Keratinocyte (primary cell): ENCODE measurements around the gene TPM4.

Experiments used
- EZH2 ChIP-seq: IDR thresholded peaks from one replicate; pipeline ENCODE4 v1.6.1; 2012; ENCODE audit warnings: inconsistent platforms, mild to moderate bottlenecking, low read length, moderate library complexity
- TF ChIP-seq, protein P1 (sequence below), 3 experiments: IDR thresholded peaks in 1 of 3; conservative IDR thresholded peaks in 1 of 3; optimal IDR thresholded peaks in 1 of 3; 2 replicates in 2 of 3; 3 replicates in 1 of 3; pipeline versions ENCODE3 to v1.5.1; 2011; ENCODE audit warnings: low read length in 3 of 3, mild to moderate bottlenecking in 3 of 3, moderate library complexity in 2 of 3, control low read depth in 1 of 3, inconsistent platforms in 1 of 3; ENCODE audit not compliant: insufficient read depth in 2 of 3; ENCODE audit errors: extremely low read depth in 1 of 3

DNA sequence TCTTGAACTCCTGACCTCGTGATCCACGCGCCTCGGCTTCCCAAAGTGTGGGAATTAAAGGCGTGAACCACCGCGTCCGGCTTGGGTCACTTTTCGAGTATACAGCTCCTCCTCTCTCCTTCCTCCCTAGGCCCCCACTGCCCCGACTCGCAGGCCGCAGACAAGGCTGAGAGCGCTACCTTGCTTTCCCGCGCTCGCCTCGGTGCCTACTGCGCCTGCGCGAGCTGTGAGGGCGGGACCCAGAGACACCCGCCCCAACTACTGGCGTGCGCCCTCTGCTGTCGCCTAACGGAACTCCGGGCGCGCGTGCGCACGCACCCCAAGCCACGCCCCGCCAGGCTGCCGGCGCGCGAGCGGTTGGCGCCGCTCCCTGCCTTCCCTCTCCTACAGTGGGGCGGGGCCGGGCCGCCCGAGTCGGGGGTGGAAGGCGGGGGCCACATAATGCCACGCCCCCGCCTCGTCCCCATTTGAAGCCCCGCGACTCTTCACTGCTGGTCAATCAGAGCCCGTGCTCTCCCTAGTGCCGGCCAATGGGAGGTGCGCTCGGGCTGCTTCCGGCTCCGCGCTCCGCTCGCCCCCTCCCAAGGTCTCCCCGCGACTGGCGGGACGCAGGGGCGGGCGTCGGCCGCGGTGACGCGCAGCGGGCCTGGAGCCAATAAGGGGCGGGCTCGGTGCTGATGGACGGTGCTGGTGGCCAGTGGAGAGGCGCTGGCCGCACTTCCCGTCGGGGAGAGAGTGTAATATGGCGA, 35.0 kb downstream of the TPM4 start, which contains the start of gene RAB8A:
- TF ChIP-seq, protein P1, sequence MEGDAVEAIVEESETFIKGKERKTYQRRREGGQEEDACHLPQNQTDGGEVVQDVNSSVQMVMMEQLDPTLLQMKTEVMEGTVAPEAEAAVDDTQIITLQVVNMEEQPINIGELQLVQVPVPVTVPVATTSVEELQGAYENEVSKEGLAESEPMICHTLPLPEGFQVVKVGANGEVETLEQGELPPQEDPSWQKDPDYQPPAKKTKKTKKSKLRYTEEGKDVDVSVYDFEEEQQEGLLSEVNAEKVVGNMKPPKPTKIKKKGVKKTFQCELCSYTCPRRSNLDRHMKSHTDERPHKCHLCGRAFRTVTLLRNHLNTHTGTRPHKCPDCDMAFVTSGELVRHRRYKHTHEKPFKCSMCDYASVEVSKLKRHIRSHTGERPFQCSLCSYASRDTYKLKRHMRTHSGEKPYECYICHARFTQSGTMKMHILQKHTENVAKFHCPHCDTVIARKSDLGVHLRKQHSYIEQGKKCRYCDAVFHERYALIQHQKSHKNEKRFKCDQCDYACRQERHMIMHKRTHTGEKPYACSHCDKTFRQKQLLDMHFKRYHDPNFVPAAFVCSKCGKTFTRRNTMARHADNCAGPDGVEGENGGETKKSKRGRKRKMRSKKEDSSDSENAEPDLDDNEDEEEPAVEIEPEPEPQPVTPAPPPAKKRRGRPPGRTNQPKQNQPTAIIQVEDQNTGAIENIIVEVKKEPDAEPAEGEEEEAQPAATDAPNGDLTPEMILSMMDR (optimal IDR thresholded peaks at IDR 0.05 in 1 of 3, IDR thresholded peaks at IDR 0.05 in 1 of 3, conservative IDR thresholded peaks at IDR 0.05 in 1 of 3; ENCODE audit: extremely low read depth in 1 of 3, insufficient read depth in 2 of 3, low read length in 3 of 3), result peak; percentile 68 to 95 (median 90)
- TF ChIP-seq EZH2, result no peak
